Naive thymus-derived CD4-positive, alpha-beta T cell (primary cell): ENCODE data around the gene JKAMP. TPM values are rescaled to one million over a fixed set of nuclear protein-coding genes. Genes with fewer than 3 reads are reported as not detected.

Experiments
- ATAC-seq: fragments of 150-1000 bp; cut with Tn5 transposase; 2 replicates; pipeline ENCODE4 v1.10.0; 2021; ENCODE audit warnings: mild to moderate bottlenecking, moderate library complexity
- CTCF ChIA-PET: fragments of 350-600 bp; sonication (Branson Sonifier 250); formaldehyde crosslinking; loops from one replicate; lab custom pipeline; 2021; ENCODE audit warnings: antibody characterized with exemption; lab: Charles Lee
- POLR2A ChIA-PET: fragments of 350-600 bp; sonication (Branson Sonifier 250); formaldehyde crosslinking; loops from one replicate; lab custom pipeline; 2021; ENCODE audit warnings: antibody characterized with exemption, inconsistent platforms; lab: Charles Lee
- DNase-seq, 9 donors: peaks; one replicate each; pipeline versions ENCODE4 v3.0.0 to v3.0.0-alpha.2; 2020 to 2022; ENCODE audit warnings: mixed read lengths in 1 of 9
- H3K27ac ChIP-seq: one replicate; pipeline ENCODE4 v1.7.0; 2013; ENCODE audit warnings: mild to moderate bottlenecking, low read depth, low read length, moderate library complexity
- H3K27me3 ChIP-seq, 2 donors: one replicate each; pipeline ENCODE4 v1.7.0; 2013; ENCODE audit warnings: low read length in 2 of 2, mild to moderate bottlenecking in 2 of 2, moderate library complexity in 2 of 2; ENCODE audit not compliant: control insufficient read depth in 2 of 2, insufficient read depth in 2 of 2
- H3K36me3 ChIP-seq, 3 experiments: 1 replicate in 2 of 3; 2 replicates in 1 of 3; pipeline ENCODE4 v1.7.0; 2013; ENCODE audit warnings: low read length in 3 of 3, mild to moderate bottlenecking in 3 of 3, moderate library complexity in 1 of 3; ENCODE audit not compliant: insufficient read depth in 3 of 3, control insufficient read depth in 2 of 3
- H3K4me1 ChIP-seq, 2 donors: one replicate each; pipeline ENCODE4 v1.7.0; 2013; ENCODE audit warnings: low read length in 2 of 2, mild to moderate bottlenecking in 2 of 2, moderate library complexity in 1 of 2; ENCODE audit not compliant: control insufficient read depth in 2 of 2, insufficient read depth in 2 of 2
- H3K4me3 ChIP-seq: 2 replicates; pipeline ENCODE4 v1.7.0; 2013; ENCODE audit warnings: mild to moderate bottlenecking, low read length
- H3K9me3 ChIP-seq, 3 experiments: 1 replicate in 2 of 3; 2 replicates in 1 of 3; pipeline ENCODE4 v1.7.0; 2013; ENCODE audit warnings: low read length in 3 of 3; ENCODE audit not compliant: control insufficient read depth in 2 of 3
- H3K27ac Mint-ChIP-seq, 9 donors: one replicate each; pipeline ENCODE4 v1.8.0; 2020 to 2022; ENCODE audit warnings: mixed read lengths in 9 of 9, mild to moderate bottlenecking in 8 of 9, moderate library complexity in 5 of 9, inconsistent platforms in 2 of 9
- H3K27me3 Mint-ChIP-seq, 5 donors: one replicate each; pipeline ENCODE4 v1.8.0; 2021 to 2022; ENCODE audit warnings: mixed read lengths in 5 of 5, mild to moderate bottlenecking in 1 of 5
- H3K36me3 Mint-ChIP-seq, 5 donors: one replicate each; pipeline ENCODE4 v1.8.0; 2020 to 2022; ENCODE audit warnings: mixed read lengths in 5 of 5, mild to moderate bottlenecking in 3 of 5, inconsistent platforms in 1 of 5
- H3K4me1 Mint-ChIP-seq, 7 donors: one replicate each; pipeline ENCODE4 v1.8.0; 2020 to 2022; ENCODE audit warnings: mixed read lengths in 7 of 7, mild to moderate bottlenecking in 3 of 7, inconsistent platforms in 1 of 7
- H3K4me3 Mint-ChIP-seq, 10 donors: one replicate each; pipeline ENCODE4 v1.8.0; 2020 to 2022; ENCODE audit warnings: mild to moderate bottlenecking in 10 of 10, mixed read lengths in 10 of 10, moderate library complexity in 6 of 10, inconsistent platforms in 2 of 10
- H3K9me3 Mint-ChIP-seq, 11 donors: one replicate each; pipeline ENCODE4 v1.8.0; 2020 to 2022; ENCODE audit warnings: mixed read lengths in 11 of 11, mild to moderate bottlenecking in 4 of 11, inconsistent platforms in 1 of 11, moderate library complexity in 1 of 11
- intact Hi-C, 2 donors: fragments of 100-400 bp; cut with micrococcal nuclease; formaldehyde crosslinking; loops; one replicate each; pipeline ENCODE4 v1.15.1; 2023
- polyA plus RNA-seq, 2 donors: library from polyadenylated mRNA; unstranded; fragments of 300-500 nt; fragmentation: Illumina TruSeq; gene quantifications; one replicate each; pipeline ENCODE4 v1.2.3, GENCODE V29; 2021
- total RNA-seq, 6 experiments: library from RNA in 5 of 6; stranded (reverse) in 5 of 6; gene quantifications; 1 replicate in 5 of 6; 2 replicates in 1 of 6; pipeline ENCODE4 v1.2.3 and lab custom pipeline; 2021 to 2026

Gene JKAMP
- total and polyA plus RNA-seq, 7 experiments from 2014 or later, result 12.2 to 54.1 (median 32.6) TPM

DNA sequence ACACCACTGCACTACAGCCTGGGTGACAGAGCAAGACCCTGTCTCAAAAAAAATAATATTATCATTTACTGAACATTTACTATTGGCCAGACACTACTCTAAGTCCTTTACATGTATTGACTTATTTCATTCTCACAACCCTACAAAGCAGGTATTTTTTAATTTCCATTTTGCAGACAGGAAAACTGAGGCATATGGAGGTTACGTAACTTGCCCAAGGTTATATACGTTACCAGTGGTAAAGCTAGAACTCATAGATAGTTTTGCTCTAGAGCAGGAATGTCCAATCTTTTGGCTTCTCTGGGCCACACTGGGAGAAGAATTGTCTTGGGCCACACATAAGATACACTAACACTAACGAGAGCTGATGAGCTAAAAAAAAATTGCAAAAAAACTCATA is 5.8 kb upstream of the JKAMP start:
- POLR2A ChIA-PET, result interaction anchor here (0.8 kb wide), 1 partner anchor 13 kb away, joined by 4 read pairs; the partner anchor contains the start of gene GPR135
- H3K36me3 ChIP-seq, result peaks cover 0 to 27% (median 3%) of the 10 kb centered on the region in 3 experiments
- Mint-ChIP-seq H3K36me3 (peaks cover 2 to 19% (median 8%) of the 10 kb centered on the region in 5 donors), H3K27ac (no peak overlapping the region), H3K4me3 (no peak overlapping the region), H3K9me3 (no peaks in the 10 kb centered on the region), H3K27me3 (no peaks in the 10 kb centered on the region), H3K4me1 (peaks cover 17 to 63% (median 57%) of the 10 kb centered on the region in 7 donors)
- no peak for ATAC-seq
- no peak overlapping the region for H3K27ac ChIP-seq
- peaks cover 12 to 13% of the 10 kb centered on the region in 2 donors for H3K4me1 ChIP-seq
- no peak for DNase-seq
- intact Hi-C loops, result no loop called here
- no peaks in the 10 kb centered on the region for H3K9me3 ChIP-seq
- CTCF ChIA-PET, result no interaction called here
- H3K4me3 ChIP-seq, result no peak overlapping the region
- no peaks in the 10 kb centered on the region for H3K27me3 ChIP-seq

DNA sequence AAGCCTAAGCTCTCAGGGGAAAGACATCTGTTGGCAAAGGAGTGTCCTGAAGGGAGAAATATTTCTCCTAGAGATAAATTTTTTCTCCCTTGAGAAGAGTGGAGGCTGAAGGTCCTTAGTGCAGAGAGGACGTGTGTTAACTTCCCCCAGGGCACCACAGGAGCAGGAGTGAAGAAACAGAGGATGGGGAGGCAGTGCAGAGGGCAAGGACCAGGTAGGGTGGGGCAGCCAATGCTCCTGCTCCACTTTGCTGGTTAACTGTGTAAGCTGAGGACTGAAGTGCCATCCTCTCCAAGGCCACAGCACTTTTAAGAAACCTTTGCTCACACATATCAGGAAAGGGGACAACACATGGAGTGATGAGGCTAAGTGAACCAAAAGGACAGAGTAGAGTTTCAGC is 4.2 kb upstream of the JKAMP start:
- peak overlapping the region in 3 of 9 donors; percentile 10 to 75 (median 16) for H3K27ac Mint-ChIP-seq
- peaks cover 20 to 67% (median 62%) of the 10 kb centered on the region in 7 donors for H3K4me1 Mint-ChIP-seq
- ChIA-PET CTCF (no interaction called here), POLR2A (interaction anchor here (0.7 kb wide), 1 partner anchor 801 kb away, joined by 3 read pairs; no protein-coding TSS in a partner anchor)
- H3K4me3 ChIP-seq, result no peak overlapping the region
- intact Hi-C loops, result loop anchor here (5.0 to 10.0 kb wide), 9 partner anchors 97 to 1502 kb away; partner anchors contain the start of genes CCDC175 (in 1 of the 2), DACT1 (in 1 of the 2), DHRS7 (in 1 of the 2) and MNAT1 (in 1 of the 2)
- peaks cover 13 to 15% of the 10 kb centered on the region in 2 donors for H3K4me1 ChIP-seq
- no peaks in the 10 kb centered on the region for H3K9me3 ChIP-seq
- H3K36me3 Mint-ChIP-seq, result peaks cover 0 to 12% (median 5%) of the 10 kb centered on the region in 5 donors
- no peaks in the 10 kb centered on the region for H3K27me3 ChIP-seq
- H3K36me3 ChIP-seq, result peaks cover 0 to 25% (median 3%) of the 10 kb centered on the region in 3 experiments
- ATAC-seq (no peak), DNase-seq (no peak)
- H3K9me3 Mint-ChIP-seq, result no peaks in the 10 kb centered on the region
- H3K4me3 Mint-ChIP-seq, result peak overlapping the region in 5 of 10 donors; percentile 6 to 74 (median 46)
- no peaks in the 10 kb centered on the region for H3K27me3 Mint-ChIP-seq
- H3K27ac ChIP-seq, result no peak overlapping the region

DNA sequence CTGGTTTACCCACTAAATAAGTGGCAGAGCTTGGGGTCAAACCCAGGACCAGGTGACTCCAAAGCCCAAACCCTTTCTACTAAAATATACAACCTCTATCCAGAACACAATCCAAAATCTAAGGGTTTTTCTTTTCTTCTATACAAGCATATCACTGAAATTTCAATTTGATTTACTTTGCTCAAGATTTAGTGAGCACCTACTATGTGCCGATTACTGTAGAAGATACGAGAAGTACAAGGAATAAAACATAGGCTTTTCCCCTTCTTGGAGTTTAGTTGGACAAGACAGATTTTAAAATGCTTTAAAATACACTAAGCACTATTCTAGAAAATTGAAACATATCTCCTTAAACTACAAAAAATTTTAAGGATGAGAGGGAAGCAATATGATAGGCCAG is 2.9 kb upstream of the JKAMP start:
- Histone ChIP-seq H3K27ac (no peak overlapping the region), H3K27me3 (no peaks in the 10 kb centered on the region), H3K4me3 (no peak overlapping the region), H3K9me3 (no peaks in the 10 kb centered on the region), H3K36me3 (peaks cover 0 to 15% (median 0%) of the 10 kb centered on the region in 3 experiments), H3K4me1 (peaks cover 18 to 20% of the 10 kb centered on the region in 2 donors)
- Mint-ChIP-seq H3K4me1 (peaks cover 30 to 78% (median 73%) of the 10 kb centered on the region in 7 donors), H3K36me3 (peaks cover 0 to 12% (median 5%) of the 10 kb centered on the region in 5 donors), H3K27me3 (no peaks in the 10 kb centered on the region), H3K27ac (peak overlapping the region in 5 of 9 donors; percentile 21 to 85 (median 38)), H3K9me3 (no peaks in the 10 kb centered on the region), H3K4me3 (peak overlapping the region in 4 of 10 donors; percentile 67 to 98 (median 98))
- DNase-seq, result no peak
- CTCF ChIA-PET, result no interaction called here
- POLR2A ChIA-PET, result no interaction called here
- ATAC-seq, result no peak
- intact Hi-C loops, result loop anchor here (5.0 to 10.0 kb wide), 9 partner anchors 96 to 1501 kb away; partner anchors contain the start of genes CCDC175 (in 1 of the 2), DACT1 (in 1 of the 2), DHRS7 (in 1 of the 2) and MNAT1 (in 1 of the 2)

DNA sequence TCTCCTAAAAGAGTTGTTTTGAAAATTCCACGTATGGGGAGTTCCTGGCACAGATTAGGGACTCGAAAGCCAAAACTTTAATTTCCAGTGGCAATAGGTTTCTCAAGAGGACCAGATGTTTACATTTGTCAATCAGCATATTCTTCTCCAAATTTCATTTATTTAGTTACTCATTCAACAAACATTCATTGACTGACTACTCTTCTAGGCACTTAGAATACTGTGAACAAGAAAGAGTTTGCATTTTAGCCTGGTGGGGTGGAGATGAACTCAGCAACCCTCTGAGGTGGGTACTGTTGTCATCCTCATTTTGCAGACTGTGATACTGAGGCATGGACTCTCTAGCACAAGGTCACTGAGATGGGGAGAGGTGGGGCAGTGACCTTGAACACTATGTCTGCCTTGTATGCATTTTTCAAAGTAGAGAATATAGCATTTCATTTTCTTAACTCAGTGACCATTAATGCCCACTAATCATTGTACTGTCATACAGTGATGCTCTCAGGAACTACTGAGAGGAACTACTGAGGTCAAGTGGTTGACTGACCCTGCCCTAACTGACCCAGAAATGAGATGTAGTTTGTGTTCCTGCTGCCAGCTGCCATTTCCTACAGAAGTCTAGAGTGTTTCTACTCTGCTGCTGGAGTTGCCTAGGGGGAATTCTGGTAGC is 2.3 kb upstream of the JKAMP start:
- no peak for DNase-seq
- ATAC-seq, result no peak
- Histone ChIP-seq H3K4me1 (peaks cover 18 to 20% of the 10 kb centered on the region in 2 donors), H3K27ac (no peak overlapping the region), H3K27me3 (no peaks in the 10 kb centered on the region), H3K36me3 (peaks cover 0 to 11% (median 0%) of the 10 kb centered on the region in 3 experiments), H3K9me3 (no peaks in the 10 kb centered on the region), H3K4me3 (no peak overlapping the region)
- Mint-ChIP-seq H3K4me1 (peaks cover 30 to 77% (median 71%) of the 10 kb centered on the region in 7 donors), H3K9me3 (no peaks in the 10 kb centered on the region), H3K36me3 (peaks cover 0 to 12% (median 5%) of the 10 kb centered on the region in 5 donors), H3K4me3 (peak overlapping the region; percentile 89 to 98 (median 96)), H3K27ac (peak overlapping the region in 4 of 9 donors; percentile 64 to 85 (median 84)), H3K27me3 (no peaks in the 10 kb centered on the region)
- intact Hi-C loops, result loop anchor here (5.0 to 10.0 kb wide), 9 partner anchors 95 to 1500 kb away; partner anchors contain the start of genes CCDC175 (in 1 of the 2), DACT1 (in 1 of the 2), DHRS7 (in 1 of the 2) and MNAT1 (in 1 of the 2)
- ChIA-PET POLR2A (no interaction called here), CTCF (no interaction called here)

DNA sequence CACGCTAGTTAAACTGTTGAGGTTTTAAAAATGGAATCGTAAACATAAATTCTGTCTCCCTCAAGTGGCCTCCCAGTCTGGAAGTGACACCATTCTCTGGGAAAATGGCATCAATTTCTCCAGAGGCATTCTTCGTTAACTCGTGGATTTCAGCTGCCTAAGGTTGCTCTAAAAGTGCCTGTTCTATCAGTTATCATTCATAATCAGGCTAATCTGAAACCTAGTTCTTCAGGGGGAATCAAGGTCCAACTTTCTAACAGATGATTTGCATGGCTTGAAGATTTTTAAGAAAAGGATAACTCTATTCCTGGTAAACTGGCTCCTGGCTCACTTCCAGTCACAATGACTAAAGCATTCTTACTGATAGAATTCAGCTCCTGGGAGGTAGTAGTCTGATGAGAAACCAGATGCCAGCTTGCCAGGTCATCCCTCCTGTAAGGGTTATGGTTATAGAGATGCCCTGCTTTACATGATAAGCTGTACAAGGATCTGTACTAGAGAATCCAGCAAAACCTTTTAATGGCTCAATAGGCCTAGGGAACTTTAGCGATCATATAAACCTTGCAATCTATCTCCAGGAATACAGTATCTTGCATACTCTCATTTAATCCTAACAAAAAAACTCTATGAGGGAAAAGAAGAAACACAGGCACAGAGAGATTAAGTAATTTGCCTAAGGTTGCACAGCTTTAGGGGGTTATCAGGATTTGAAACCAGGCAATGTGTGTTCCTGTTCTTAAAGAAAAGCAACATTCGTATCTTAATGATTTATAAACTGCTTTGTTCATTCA is 1.6 kb upstream of the JKAMP start:
- H3K27me3 ChIP-seq, result no peaks in the 10 kb centered on the region
- ATAC-seq (no peak), DNase-seq (no peak)
- peaks cover 30 to 75% (median 70%) of the 10 kb centered on the region in 7 donors for H3K4me1 Mint-ChIP-seq
- H3K27ac Mint-ChIP-seq, result peak overlapping the region; percentile 78 to 94 (median 87)
- H3K27ac ChIP-seq, result peak overlapping the region; percentile 84
- no peaks in the 10 kb centered on the region for H3K9me3 ChIP-seq
- peaks cover 0 to 11% (median 6%) of the 10 kb centered on the region in 5 donors for H3K36me3 Mint-ChIP-seq
- POLR2A ChIA-PET, result interaction anchor here (1.7 to 3.2 kb wide), 2 partner anchors 13 to 19 kb away, joined by 5 to 34 read pairs; partner anchors contain the start of gene GPR135
- intact Hi-C loops, result loop anchor here (5.0 to 10.0 kb wide), 9 partner anchors 95 to 1500 kb away; partner anchors contain the start of genes CCDC175 (in 1 of the 2), DACT1 (in 1 of the 2), DHRS7 (in 1 of the 2) and MNAT1 (in 1 of the 2)
- H3K4me3 ChIP-seq, result peak overlapping the region; percentile 81
- no peaks in the 10 kb centered on the region for H3K9me3 Mint-ChIP-seq
- H3K4me3 Mint-ChIP-seq, result peak overlapping the region; percentile 89 to 98 (median 96)
- CTCF ChIA-PET, result no interaction called here
- peaks cover 18 to 20% of the 10 kb centered on the region in 2 donors for H3K4me1 ChIP-seq
- H3K27me3 Mint-ChIP-seq, result no peaks in the 10 kb centered on the region
- peaks cover 0 to 11% (median 0%) of the 10 kb centered on the region in 3 experiments for H3K36me3 ChIP-seq

DNA sequence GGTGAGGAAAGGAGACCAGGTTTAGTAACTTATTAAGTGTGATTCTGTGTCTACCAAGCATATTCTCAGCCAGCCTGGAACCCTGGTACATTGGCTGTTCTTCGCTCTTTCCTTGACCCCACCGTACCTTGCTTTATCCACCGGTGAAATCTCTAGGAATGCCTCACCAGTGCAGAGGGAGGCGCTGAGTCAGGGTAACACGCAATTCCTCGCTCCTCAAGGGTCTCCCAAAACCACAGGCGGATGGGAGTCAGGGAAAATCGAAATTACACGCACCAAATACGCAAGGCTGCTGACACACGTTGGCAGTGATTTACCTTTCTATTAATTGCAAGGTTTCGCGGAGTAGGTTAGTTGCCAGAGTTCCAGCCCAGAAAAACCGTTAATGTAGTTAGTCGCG is 954 bp upstream of the JKAMP start:
- intact Hi-C loops, result loop anchor here (5.0 to 10.0 kb wide), 9 partner anchors 94 to 1499 kb away; partner anchors contain the start of genes CCDC175 (in 1 of the 2), DACT1 (in 1 of the 2), DHRS7 (in 1 of the 2) and MNAT1 (in 1 of the 2)
- Mint-ChIP-seq H3K9me3 (no peaks in the 10 kb centered on the region), H3K27me3 (no peaks in the 10 kb centered on the region), H3K4me3 (peak overlapping the region; percentile 89 to 98 (median 96)), H3K27ac (peak overlapping the region; percentile 78 to 94 (median 87)), H3K36me3 (peaks cover 0 to 17% (median 11%) of the 10 kb centered on the region in 5 donors), H3K4me1 (peaks cover 37 to 82% (median 75%) of the 10 kb centered on the region in 7 donors)
- CTCF ChIA-PET, result no interaction called here
- peaks cover 18 to 20% of the 10 kb centered on the region in 2 donors for H3K4me1 ChIP-seq
- H3K9me3 ChIP-seq, result no peaks in the 10 kb centered on the region
- ATAC-seq, result no peak
- peaks cover 0 to 14% (median 0%) of the 10 kb centered on the region in 3 experiments for H3K36me3 ChIP-seq
- no peaks in the 10 kb centered on the region for H3K27me3 ChIP-seq
- peak overlapping the region; percentile 81 for H3K4me3 ChIP-seq
- H3K27ac ChIP-seq, result peak overlapping the region; percentile 84
- DNase-seq, result no peak
- POLR2A ChIA-PET, result interaction anchor here (0.6 to 3.2 kb wide), 6 partner anchors 14 to 1185 kb away, joined by 3 to 34 read pairs (median 5); partner anchors contain the start of genes ARID4A, GPR135, KIAA0586 and PPM1A
